GM21381 (cell line): ENCODE measurements around the gene CTBP1.

Experiments used
- ATAC-seq: cut with Tn5 transposase; IDR thresholded peaks from one replicate; pipeline ENCODE4 v1.9.1; 2021; ENCODE audit warnings: mild to moderate bottlenecking, moderate library complexity; ENCODE audit not compliant: unreplicated experiment

The CTBP1 gene

GRCh38 chr4:1225272-1226143 lies 23.4 kb downstream of the CTBP1 start:
- no peak for ATAC-seq

- ATAC-seq: no peak
Observed at GRCh38 chr4:1223841-1224809, 24.8 kb downstream of the CTBP1 start.

- no peak for ATAC-seq
Observed at GRCh38 chr4:1222938-1223690, 25.8 kb downstream of the CTBP1 start.

- no peak for ATAC-seq
Observed at GRCh38 chr4:1222036-1222789, 26.7 kb downstream of the CTBP1 start.

GRCh38 chr4:1221155-1221870 lies 27.6 kb downstream of the CTBP1 start:
- no peak for ATAC-seq

GRCh38 chr4:1220566-1220965 lies 28.4 kb downstream of the CTBP1 start:
- no peak for ATAC-seq

- ATAC-seq: no peak
Observed at GRCh38 chr4:1219566-1219950, 29.4 kb downstream of the CTBP1 start.

- peak; percentile 65 for ATAC-seq
Observed at GRCh38 chr4:1218634-1219565, 30.0 kb downstream of the CTBP1 start.

GRCh38 chr4:1217366-1217765 lies 31.6 kb downstream of the CTBP1 start:
- ATAC-seq: no peak

- no peak for ATAC-seq
Observed at GRCh38 chr4:1216869-1217294, 32.0 kb downstream of the CTBP1 start.

- ATAC-seq: no peak
Observed at GRCh38 chr4:1216076-1216614, 32.8 kb downstream of the CTBP1 start.

- ATAC-seq: no peak
Observed at GRCh38 chr4:1215141-1216075, 33.5 kb downstream of the CTBP1 start.

GRCh38 chr4:1214101-1215095 lies 34.5 kb downstream of the CTBP1 start:
- ATAC-seq: no peak

GRCh38 chr4:1213336-1213995 lies 35.5 kb downstream of the CTBP1 start:
- no peak for ATAC-seq

GRCh38 chr4:1212546-1213335 lies 36.2 kb downstream of the CTBP1 start:
- ATAC-seq: no peak
